ENCODE measurements around the gene PTPRG.
"Not testable (repeated sequence)": the region's sequence is repeated elsewhere in the genome, so short reads cannot be mapped to it uniquely, and the experiment has no call there.

The PTPRG gene

GRCh38 chr3:61561374-61562041, at the start of gene PTPRG:
Gene PTPRG, plus strand, starts transcription at chr3:61561571. Its CDS starts 717 bp downstream, at chr3:61562288.
- peak; percentile 89 to 90 for DNase-seq (ENCODE audit: low read depth in 2 of 2)

- no peak for DNase-seq (ENCODE audit: low read depth in 2 of 2)
Measured at GRCh38 chr3:61518590-61518989, 42.8 kb upstream of the PTPRG start.

- DNase-seq (ENCODE audit: low read depth in 2 of 2) = no peak
Measured at GRCh38 chr3:61520966-61521628, 40.3 kb upstream of the PTPRG start.

GRCh38 chr3:61522060-61522459, 39.3 kb upstream of the PTPRG start:
- no peak for DNase-seq (ENCODE audit: low read depth in 2 of 2)

- no peak for DNase-seq (ENCODE audit: low read depth in 2 of 2)
Measured at GRCh38 chr3:61522626-61523025, 38.7 kb upstream of the PTPRG start.

GRCh38 chr3:61524933-61525332, 36.4 kb upstream of the PTPRG start:
- no peak for DNase-seq (ENCODE audit: low read depth in 2 of 2)

GRCh38 chr3:61526308-61526707, 35.1 kb upstream of the PTPRG start:
- DNase-seq (ENCODE audit: low read depth in 2 of 2) = no peak

- no peak for DNase-seq (ENCODE audit: low read depth in 2 of 2)
Measured at GRCh38 chr3:61527011-61527410, 34.4 kb upstream of the PTPRG start.

GRCh38 chr3:61530355-61530754, 31.0 kb upstream of the PTPRG start:
- DNase-seq (ENCODE audit: low read depth in 2 of 2) = peak; percentile 3 to 7

GRCh38 chr3:61531528-61531927, 29.8 kb upstream of the PTPRG start:
- no peak for DNase-seq (ENCODE audit: low read depth in 2 of 2)

- DNase-seq (ENCODE audit: low read depth in 2 of 2) = no peak
Measured at GRCh38 chr3:61532739-61533500, 28.5 kb upstream of the PTPRG start.

GRCh38 chr3:61535826-61536225, 25.5 kb upstream of the PTPRG start:
- no peak for DNase-seq (ENCODE audit: low read depth in 2 of 2)

GRCh38 chr3:61537366-61537765, 24.0 kb upstream of the PTPRG start:
- no peak for DNase-seq (ENCODE audit: low read depth in 2 of 2)

GRCh38 chr3:61538486-61538885, 22.9 kb upstream of the PTPRG start:
- DNase-seq (ENCODE audit: low read depth in 2 of 2) = no peak

- no peak for DNase-seq (ENCODE audit: low read depth in 2 of 2)
Measured at GRCh38 chr3:61541694-61542093, 19.7 kb upstream of the PTPRG start.

GRCh38 chr3:61545716-61546115, 15.7 kb upstream of the PTPRG start:
- no peak for DNase-seq (ENCODE audit: low read depth in 2 of 2)

GRCh38 chr3:61547625-61548024, 13.7 kb upstream of the PTPRG start:
- DNase-seq (ENCODE audit: low read depth in 2 of 2) = no peak

GRCh38 chr3:61552704-61553103, 8.7 kb upstream of the PTPRG start:
- not testable (repeated sequence) for DNase-seq (ENCODE audit: low read depth in 2 of 2)

GRCh38 chr3:61559136-61559731, 2.1 kb upstream of the PTPRG start:
- no peak for DNase-seq (ENCODE audit: low read depth in 2 of 2)

GRCh38 chr3:61560517-61561373, 626 bp upstream of the PTPRG start:
- peak; percentile 62 to 65 for DNase-seq (ENCODE audit: low read depth in 2 of 2)

- no peak for DNase-seq (ENCODE audit: low read depth in 2 of 2)
Measured at GRCh38 chr3:61562042-61562720, 810 bp downstream of the PTPRG start.
